ENCODE data around the gene PIAS4.

DNA sequence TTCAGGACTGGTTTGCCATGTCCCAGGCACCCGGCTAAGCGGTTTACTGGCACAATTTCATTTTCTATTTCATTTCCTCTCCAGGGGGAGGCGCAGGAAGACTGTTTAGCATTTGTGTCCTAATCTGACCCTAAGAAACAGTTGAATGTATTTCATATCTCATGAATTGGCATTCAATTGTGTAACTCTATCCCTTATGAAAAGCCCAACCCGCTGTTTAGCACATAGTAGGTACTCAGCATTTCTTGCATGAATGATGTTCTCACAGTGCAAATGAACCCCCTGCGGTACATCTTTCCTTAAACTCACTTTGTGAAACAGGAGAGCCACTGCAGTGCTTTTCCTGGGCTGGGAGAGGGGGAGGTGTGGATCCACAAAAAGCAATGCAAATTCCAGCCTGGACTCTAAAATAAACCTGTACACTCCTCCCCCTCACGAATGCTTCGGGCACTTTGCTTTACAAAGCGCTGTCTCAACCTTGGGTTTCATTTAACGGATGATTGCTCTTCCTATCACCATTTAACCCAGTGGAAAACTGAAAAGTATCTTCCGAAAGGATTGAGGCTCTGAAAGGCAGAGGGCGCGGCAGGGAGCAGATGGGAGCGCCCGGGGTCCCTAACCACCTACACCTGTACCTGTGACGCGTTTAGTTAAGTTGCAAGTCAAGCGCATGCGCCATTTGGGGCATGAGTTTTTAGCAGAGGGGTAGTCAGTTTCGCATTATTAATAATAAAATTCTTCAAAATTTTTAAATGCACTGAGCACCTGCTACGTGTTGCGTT lies 21.1 kb upstream of the PIAS4 start:
- TF ChIP-seq, protein P1, sequence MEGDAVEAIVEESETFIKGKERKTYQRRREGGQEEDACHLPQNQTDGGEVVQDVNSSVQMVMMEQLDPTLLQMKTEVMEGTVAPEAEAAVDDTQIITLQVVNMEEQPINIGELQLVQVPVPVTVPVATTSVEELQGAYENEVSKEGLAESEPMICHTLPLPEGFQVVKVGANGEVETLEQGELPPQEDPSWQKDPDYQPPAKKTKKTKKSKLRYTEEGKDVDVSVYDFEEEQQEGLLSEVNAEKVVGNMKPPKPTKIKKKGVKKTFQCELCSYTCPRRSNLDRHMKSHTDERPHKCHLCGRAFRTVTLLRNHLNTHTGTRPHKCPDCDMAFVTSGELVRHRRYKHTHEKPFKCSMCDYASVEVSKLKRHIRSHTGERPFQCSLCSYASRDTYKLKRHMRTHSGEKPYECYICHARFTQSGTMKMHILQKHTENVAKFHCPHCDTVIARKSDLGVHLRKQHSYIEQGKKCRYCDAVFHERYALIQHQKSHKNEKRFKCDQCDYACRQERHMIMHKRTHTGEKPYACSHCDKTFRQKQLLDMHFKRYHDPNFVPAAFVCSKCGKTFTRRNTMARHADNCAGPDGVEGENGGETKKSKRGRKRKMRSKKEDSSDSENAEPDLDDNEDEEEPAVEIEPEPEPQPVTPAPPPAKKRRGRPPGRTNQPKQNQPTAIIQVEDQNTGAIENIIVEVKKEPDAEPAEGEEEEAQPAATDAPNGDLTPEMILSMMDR (IDR thresholded peaks at IDR 0.05; ENCODE audit: borderline replicate concordance, extremely low read depth, low read length, poor library complexity, severe bottlenecking), result peak; percentile 78
- TF ChIP-seq EZH2 (IDR thresholded peaks at IDR 0.05; ENCODE audit: borderline replicate concordance, low read depth, low read length, severe bottlenecking), result no peak
